ENCODE measurements around the gene CENPM.

DNA sequence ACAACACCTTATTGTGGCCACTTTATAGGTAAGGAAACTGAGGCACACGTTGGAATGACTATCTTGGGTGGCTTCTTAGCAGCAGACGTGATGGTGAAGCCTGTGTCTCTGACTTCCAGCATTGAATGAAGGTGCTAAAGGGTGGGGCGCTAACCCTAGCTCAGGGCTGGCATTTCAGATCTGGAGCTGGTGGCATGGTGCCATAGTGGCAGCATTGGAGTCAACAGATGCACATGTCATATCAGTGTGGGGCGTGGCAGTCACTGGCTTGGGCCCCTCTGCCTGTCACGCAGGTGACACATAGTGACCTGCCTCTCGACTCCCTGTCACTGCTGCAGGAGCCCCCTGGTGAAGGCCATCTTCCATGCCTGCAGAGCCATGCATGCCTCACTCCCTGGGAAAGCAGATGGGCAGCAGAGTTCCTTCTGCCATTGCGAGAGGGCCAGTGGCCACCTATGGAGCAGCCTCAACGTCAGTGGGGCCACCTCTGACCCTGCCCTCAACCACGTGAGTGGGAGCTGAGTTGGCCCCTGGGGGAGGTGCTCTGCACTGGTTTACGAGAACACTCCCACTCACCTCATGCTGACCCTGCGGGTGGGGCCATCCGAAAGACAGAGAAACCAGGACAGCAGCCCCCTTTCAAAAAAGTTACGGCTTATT is 46.8 kb downstream of the CENPM start:
- TF ChIP-seq, protein P1, sequence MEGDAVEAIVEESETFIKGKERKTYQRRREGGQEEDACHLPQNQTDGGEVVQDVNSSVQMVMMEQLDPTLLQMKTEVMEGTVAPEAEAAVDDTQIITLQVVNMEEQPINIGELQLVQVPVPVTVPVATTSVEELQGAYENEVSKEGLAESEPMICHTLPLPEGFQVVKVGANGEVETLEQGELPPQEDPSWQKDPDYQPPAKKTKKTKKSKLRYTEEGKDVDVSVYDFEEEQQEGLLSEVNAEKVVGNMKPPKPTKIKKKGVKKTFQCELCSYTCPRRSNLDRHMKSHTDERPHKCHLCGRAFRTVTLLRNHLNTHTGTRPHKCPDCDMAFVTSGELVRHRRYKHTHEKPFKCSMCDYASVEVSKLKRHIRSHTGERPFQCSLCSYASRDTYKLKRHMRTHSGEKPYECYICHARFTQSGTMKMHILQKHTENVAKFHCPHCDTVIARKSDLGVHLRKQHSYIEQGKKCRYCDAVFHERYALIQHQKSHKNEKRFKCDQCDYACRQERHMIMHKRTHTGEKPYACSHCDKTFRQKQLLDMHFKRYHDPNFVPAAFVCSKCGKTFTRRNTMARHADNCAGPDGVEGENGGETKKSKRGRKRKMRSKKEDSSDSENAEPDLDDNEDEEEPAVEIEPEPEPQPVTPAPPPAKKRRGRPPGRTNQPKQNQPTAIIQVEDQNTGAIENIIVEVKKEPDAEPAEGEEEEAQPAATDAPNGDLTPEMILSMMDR (IDR thresholded peaks at IDR 0.05 in 4 of 5, conservative IDR thresholded peaks at IDR 0.05 in 1 of 5) = no peak
- TF ChIP-seq POLR2A (IDR thresholded peaks at IDR 0.05) = no peak
